Measurements from ENCODE around the gene SMC6. TPM values are rescaled to one million over a fixed set of nuclear protein-coding genes. Genes with fewer than 3 reads are reported as not detected.

Gene SMC6
- total RNA-seq, 5 donors from 2014 or later (not counting 1 experiment from before 2014, with no cell fraction given) = 14.1 to 22.8 (median 18.1) TPM

DNA sequence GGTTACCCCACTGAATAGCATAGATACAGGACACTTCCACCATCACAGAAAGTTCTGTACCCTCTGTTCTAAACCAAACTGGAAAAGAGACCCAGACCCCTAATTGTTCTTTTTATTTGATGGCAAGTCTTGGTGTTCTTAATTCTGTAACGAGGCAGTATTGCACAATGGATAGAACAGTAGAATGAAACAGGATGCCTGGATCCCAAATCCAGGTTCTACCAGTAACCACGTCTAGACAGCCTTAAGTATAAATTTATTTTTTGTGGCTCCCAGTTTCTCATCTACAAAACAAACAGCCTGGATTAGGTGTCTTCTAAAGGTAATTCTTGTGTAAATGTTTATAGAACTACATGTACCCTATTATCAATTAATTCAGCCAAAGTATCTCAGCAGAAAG is 23.7 kb downstream of the SMC6 start:
- Mint-ChIP-seq H3K27ac (no peak overlapping the region), H3K27me3 (no peaks in the 10 kb centered on the region), H3K36me3 (peaks cover 32% of the 10 kb centered on the region), H3K4me3 (no peak overlapping the region), H3K9me3 (no peaks in the 10 kb centered on the region), H3K4me1 (no peaks in the 10 kb centered on the region)
- POLR2A ChIA-PET = no interaction called here
- no peak overlapping the region for H3K4me3 ChIP-seq (ENCODE audit: control insufficient read depth in 1 of 2, extremely low read depth in 1 of 2, low read length in 1 of 2)
- no peaks in the 10 kb centered on the region for H3K4me1 ChIP-seq (ENCODE audit: control insufficient read depth in 1 of 2, extremely low read depth in 1 of 2, insufficient read depth in 2 of 2, low read length in 2 of 2)
- peaks cover 4 to 18% of the 10 kb centered on the region in 2 donors for H3K36me3 ChIP-seq (ENCODE audit: control insufficient read depth in 2 of 2, extremely low read depth in 1 of 2, insufficient read depth in 1 of 2, low read length in 1 of 2)
- ATAC-seq (replicated peaks in 1 of 4) = no peak
- DNase-seq = no peak
- H3K27me3 ChIP-seq (replicated peaks in 1 of 2; ENCODE audit: control insufficient read depth in 2 of 2, extremely low read depth in 1 of 2, insufficient read depth in 2 of 2, low read length in 1 of 2) = no peaks in the 10 kb centered on the region
- no peak overlapping the region for H3K27ac ChIP-seq (ENCODE audit: low read length)
- CTCF ChIA-PET = interaction anchor here in 1 of 2 donors (0.9 kb wide), 1 partner anchor 58 kb away, joined by 5 read pairs; no protein-coding TSS in a partner anchor
- 100% methylated on average over 1 of the region's 2 CpGs for WGBS (ENCODE audit: insufficient coverage)
- H3K9me3 ChIP-seq = no peaks in the 10 kb centered on the region

DNA sequence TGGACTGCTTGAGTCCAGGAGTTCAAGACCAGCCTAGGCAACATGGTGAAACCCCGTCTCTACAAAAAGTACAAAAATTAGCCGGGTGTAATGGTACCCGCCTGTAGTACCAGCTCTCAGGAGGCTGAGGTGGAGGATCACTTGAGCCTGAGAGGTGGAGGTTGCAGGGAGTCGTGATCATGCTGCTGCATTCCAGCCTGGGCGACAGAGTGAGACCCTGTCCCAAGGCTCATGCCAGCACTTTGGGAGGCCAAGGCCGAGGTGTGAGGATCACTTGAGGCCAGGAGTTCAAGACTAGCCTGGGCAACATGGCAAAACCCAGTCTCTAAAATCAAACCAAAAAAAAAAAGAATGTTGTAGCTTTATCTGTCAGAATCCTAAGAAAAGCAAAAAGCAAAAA is 25.4 kb downstream of the SMC6 start:
- Histone ChIP-seq H3K27me3 (replicated peaks in 1 of 2; ENCODE audit: control insufficient read depth in 2 of 2, extremely low read depth in 1 of 2, insufficient read depth in 2 of 2, low read length in 1 of 2) (no peaks in the 10 kb centered on the region), H3K9me3 (no peaks in the 10 kb centered on the region), H3K36me3 (ENCODE audit: control insufficient read depth in 2 of 2, extremely low read depth in 1 of 2, insufficient read depth in 1 of 2, low read length in 1 of 2) (peaks cover 9 to 15% of the 10 kb centered on the region in 2 donors), H3K27ac (ENCODE audit: low read length) (no peak overlapping the region), H3K4me3 (ENCODE audit: control insufficient read depth in 1 of 2, extremely low read depth in 1 of 2, low read length in 1 of 2) (no peak overlapping the region), H3K4me1 (ENCODE audit: control insufficient read depth in 1 of 2, extremely low read depth in 1 of 2, insufficient read depth in 2 of 2, low read length in 2 of 2) (no peaks in the 10 kb centered on the region)
- Mint-ChIP-seq H3K4me3 (no peak overlapping the region), H3K36me3 (peaks cover 28% of the 10 kb centered on the region), H3K4me1 (no peaks in the 10 kb centered on the region), H3K9me3 (no peaks in the 10 kb centered on the region), H3K27me3 (no peaks in the 10 kb centered on the region), H3K27ac (no peak overlapping the region)
- DNase-seq = no peak
- POLR2A ChIA-PET = no interaction called here
- ATAC-seq (replicated peaks in 1 of 4) = no peak
- WGBS (ENCODE audit: insufficient coverage) = 98% methylated on average over 5 of the region's 6 CpGs
- CTCF ChIA-PET = interaction anchor here in 1 of 2 donors (1.2 kb wide), 1 partner anchor 8 kb away, joined by 3 read pairs; no protein-coding TSS in a partner anchor

DNA sequence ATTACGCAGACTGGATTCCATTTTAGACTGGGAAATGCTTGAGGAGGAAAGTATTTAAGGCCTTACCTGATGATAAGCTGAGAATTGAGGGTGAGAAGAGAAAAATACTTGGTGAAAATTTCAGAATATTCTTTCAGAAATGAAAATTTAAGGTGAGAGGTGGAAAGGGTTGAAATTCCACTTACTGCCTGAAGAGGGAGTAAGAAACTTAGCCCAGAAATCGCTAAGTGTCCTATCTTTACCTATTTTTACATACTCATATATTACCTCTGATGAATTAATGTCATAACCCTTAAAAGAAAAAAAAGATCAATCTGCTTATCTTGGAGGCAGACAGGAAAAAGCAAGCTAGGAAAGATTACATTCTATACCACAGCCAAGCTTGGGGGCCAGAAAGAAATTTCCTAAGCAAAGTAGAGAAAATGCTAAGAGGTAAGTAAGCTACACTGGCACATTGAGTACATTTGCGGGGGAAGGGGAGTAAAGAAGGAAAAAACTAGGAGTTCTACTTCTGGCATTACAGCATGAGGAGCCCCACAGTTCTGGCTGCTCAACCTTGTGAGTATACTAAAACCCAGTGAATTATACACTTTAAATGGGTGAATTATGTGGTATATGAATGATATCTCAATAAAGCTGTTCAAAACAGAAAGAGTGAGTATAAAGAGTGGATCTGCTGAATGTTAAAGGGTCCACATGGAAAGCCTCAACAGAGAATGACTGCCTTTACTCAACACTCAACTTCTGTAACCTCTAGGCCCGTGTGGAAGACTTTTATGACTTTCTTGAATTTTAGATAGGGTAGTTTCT is 33.8 kb downstream of the SMC6 start:
- POLR2A ChIA-PET = interaction anchor here in 1 of 2 donors (0.6 kb wide), 2 partner anchors 34 to 43 kb away, joined by 4 read pairs; partner anchors contain the start of gene GEN1
- no peaks in the 10 kb centered on the region for H3K9me3 Mint-ChIP-seq
- Histone ChIP-seq H3K27ac (ENCODE audit: low read length) (no peak overlapping the region), H3K9me3 (no peaks in the 10 kb centered on the region), H3K4me1 (ENCODE audit: control insufficient read depth in 1 of 2, extremely low read depth in 1 of 2, insufficient read depth in 2 of 2, low read length in 2 of 2) (no peaks in the 10 kb centered on the region), H3K27me3 (replicated peaks in 1 of 2; ENCODE audit: control insufficient read depth in 2 of 2, extremely low read depth in 1 of 2, insufficient read depth in 2 of 2, low read length in 1 of 2) (no peaks in the 10 kb centered on the region), H3K4me3 (ENCODE audit: control insufficient read depth in 1 of 2, extremely low read depth in 1 of 2, low read length in 1 of 2) (no peak overlapping the region), H3K36me3 (ENCODE audit: control insufficient read depth in 2 of 2, extremely low read depth in 1 of 2, insufficient read depth in 1 of 2, low read length in 1 of 2) (peaks cover 0 to 55% of the 10 kb centered on the region in 2 donors)
- no peak overlapping the region for H3K4me3 Mint-ChIP-seq
- no peaks in the 10 kb centered on the region for H3K27me3 Mint-ChIP-seq
- ATAC-seq (replicated peaks in 1 of 4) (peak in 1 of 4 experiments; percentile 41), DNase-seq (peak in 1 of 35 experiments; percentile 35)
- CTCF ChIA-PET = interaction anchor here (0.6 to 1.8 kb wide), 15 partner anchors 9 to 800 kb away, joined by 3 to 9 read pairs (median 3); no protein-coding TSS in a partner anchor
- H3K36me3 Mint-ChIP-seq = peaks cover 27% of the 10 kb centered on the region
- no CpG with 5 or more reads among the region's 4 CpGs for WGBS (ENCODE audit: insufficient coverage)
- H3K4me1 Mint-ChIP-seq = peaks cover 0 to 3% (median 0%) of the 10 kb centered on the region in 3 donors
- H3K27ac Mint-ChIP-seq = no peak overlapping the region

DNA sequence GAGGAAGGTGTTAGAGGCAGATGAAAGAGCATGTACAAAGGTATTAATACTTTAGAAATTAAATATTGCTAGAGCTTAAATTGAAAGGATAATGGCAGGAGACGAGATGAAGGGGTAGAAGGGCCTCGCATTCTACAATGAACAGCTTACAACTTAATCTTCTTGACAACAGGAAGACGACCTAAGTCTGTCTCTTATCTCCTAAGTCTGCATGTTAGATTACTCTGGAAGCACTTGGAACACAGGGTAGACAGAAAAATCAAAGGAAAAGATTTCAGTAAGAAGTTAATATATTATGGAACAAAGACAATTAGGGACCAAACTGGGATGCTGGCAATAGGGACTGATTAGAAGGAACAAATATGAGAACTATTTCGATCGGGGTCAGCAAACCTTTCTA is 34.9 kb downstream of the SMC6 start:
- DNase-seq (no peak), ATAC-seq (replicated peaks in 1 of 4) (no peak)
- peaks cover 0 to 3% (median 0%) of the 10 kb centered on the region in 3 donors for H3K4me1 Mint-ChIP-seq
- WGBS (ENCODE audit: insufficient coverage) = no CpG with 5 or more reads among the region's 5 CpGs
- ChIA-PET POLR2A (no interaction called here), CTCF (interaction anchor here (1.1 to 1.8 kb wide), 5 partner anchors 15 to 659 kb away, joined by 3 to 5 read pairs (median 4); no protein-coding TSS in a partner anchor)
- peaks cover 0 to 59% of the 10 kb centered on the region in 2 donors for H3K36me3 ChIP-seq (ENCODE audit: control insufficient read depth in 2 of 2, extremely low read depth in 1 of 2, insufficient read depth in 1 of 2, low read length in 1 of 2)
- H3K4me3 Mint-ChIP-seq = no peak overlapping the region
- peaks cover 36% of the 10 kb centered on the region for H3K36me3 Mint-ChIP-seq
- no peaks in the 10 kb centered on the region for H3K27me3 ChIP-seq (replicated peaks in 1 of 2; ENCODE audit: control insufficient read depth in 2 of 2, extremely low read depth in 1 of 2, insufficient read depth in 2 of 2, low read length in 1 of 2)
- H3K9me3 ChIP-seq = no peaks in the 10 kb centered on the region
- H3K27me3 Mint-ChIP-seq = no peaks in the 10 kb centered on the region
- no peaks in the 10 kb centered on the region for H3K4me1 ChIP-seq (ENCODE audit: control insufficient read depth in 1 of 2, extremely low read depth in 1 of 2, insufficient read depth in 2 of 2, low read length in 2 of 2)
- H3K9me3 Mint-ChIP-seq = no peaks in the 10 kb centered on the region
- no peak overlapping the region for H3K4me3 ChIP-seq (ENCODE audit: control insufficient read depth in 1 of 2, extremely low read depth in 1 of 2, low read length in 1 of 2)
- no peak overlapping the region for H3K27ac ChIP-seq (ENCODE audit: low read length)
- H3K27ac Mint-ChIP-seq = no peak overlapping the region

DNA sequence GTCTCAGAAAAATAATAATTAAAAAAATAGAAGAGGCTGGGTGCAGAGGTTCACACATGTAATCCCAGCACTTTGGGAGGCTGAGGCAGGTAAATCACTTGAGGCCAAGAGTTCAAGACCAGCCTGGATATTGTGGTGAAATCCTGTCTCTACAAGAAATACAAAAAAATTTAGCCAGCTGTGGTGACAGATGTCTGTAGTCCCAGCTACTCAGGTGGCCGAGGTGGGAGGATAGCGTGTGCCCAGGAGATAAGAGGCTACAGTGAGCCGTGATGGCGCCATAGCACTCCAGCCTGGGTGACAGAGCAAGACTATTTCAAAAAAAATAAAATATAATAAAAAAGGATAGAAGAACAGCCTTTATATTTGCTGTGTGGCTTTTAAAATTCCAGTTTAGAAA is 35.9 kb downstream of the SMC6 start:
- Mint-ChIP-seq H3K27ac (no peak overlapping the region), H3K27me3 (no peaks in the 10 kb centered on the region), H3K36me3 (peaks cover 46% of the 10 kb centered on the region), H3K4me3 (no peak overlapping the region), H3K4me1 (peaks cover 0 to 3% (median 0%) of the 10 kb centered on the region in 3 donors), H3K9me3 (no peaks in the 10 kb centered on the region)
- no peak overlapping the region for H3K4me3 ChIP-seq (ENCODE audit: control insufficient read depth in 1 of 2, extremely low read depth in 1 of 2, low read length in 1 of 2)
- H3K4me1 ChIP-seq (ENCODE audit: control insufficient read depth in 1 of 2, extremely low read depth in 1 of 2, insufficient read depth in 2 of 2, low read length in 2 of 2) = no peaks in the 10 kb centered on the region
- ATAC-seq (replicated peaks in 1 of 4) (no peak), DNase-seq (no peak)
- peaks cover 0 to 60% of the 10 kb centered on the region in 2 donors for H3K36me3 ChIP-seq (ENCODE audit: control insufficient read depth in 2 of 2, extremely low read depth in 1 of 2, insufficient read depth in 1 of 2, low read length in 1 of 2)
- CTCF ChIA-PET = no interaction called here
- no peaks in the 10 kb centered on the region for H3K9me3 ChIP-seq
- POLR2A ChIA-PET = no interaction called here
- no CpG with 5 or more reads among the region's 4 CpGs for WGBS (ENCODE audit: insufficient coverage)
- no peaks in the 10 kb centered on the region for H3K27me3 ChIP-seq (replicated peaks in 1 of 2; ENCODE audit: control insufficient read depth in 2 of 2, extremely low read depth in 1 of 2, insufficient read depth in 2 of 2, low read length in 1 of 2)
- no peak overlapping the region for H3K27ac ChIP-seq (ENCODE audit: low read length)

DNA sequence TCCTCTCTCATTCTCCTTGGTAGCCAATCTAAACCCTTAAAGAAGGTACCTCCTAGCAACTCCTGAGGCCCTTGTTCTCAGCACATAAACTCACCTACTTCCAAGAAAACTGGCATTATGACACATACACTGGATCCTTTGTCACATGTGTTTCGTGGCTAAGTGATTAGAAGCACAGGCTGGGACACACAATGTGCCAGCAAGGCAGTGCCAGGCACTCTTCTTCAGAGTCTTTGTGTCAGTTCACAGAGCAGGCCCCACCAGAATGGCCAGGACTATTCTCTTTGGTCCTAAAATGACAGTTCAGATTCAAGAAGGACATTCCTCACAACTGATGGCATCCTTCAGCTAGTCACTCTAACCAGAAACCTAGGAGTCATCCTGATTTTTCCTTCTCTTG is 40.3 kb downstream of the SMC6 start:
- no peak overlapping the region for H3K4me3 ChIP-seq (ENCODE audit: control insufficient read depth in 1 of 2, extremely low read depth in 1 of 2, low read length in 1 of 2)
- H3K27me3 ChIP-seq (replicated peaks in 1 of 2; ENCODE audit: control insufficient read depth in 2 of 2, extremely low read depth in 1 of 2, insufficient read depth in 2 of 2, low read length in 1 of 2) = no peaks in the 10 kb centered on the region
- DNase-seq = no peak
- Mint-ChIP-seq H3K27me3 (no peaks in the 10 kb centered on the region), H3K9me3 (no peaks in the 10 kb centered on the region), H3K4me3 (no peak overlapping the region), H3K4me1 (no peaks in the 10 kb centered on the region), H3K27ac (no peak overlapping the region), H3K36me3 (peaks cover 37% of the 10 kb centered on the region)
- H3K9me3 ChIP-seq = no peaks in the 10 kb centered on the region
- peaks cover 0 to 54% of the 10 kb centered on the region in 2 donors for H3K36me3 ChIP-seq (ENCODE audit: control insufficient read depth in 2 of 2, extremely low read depth in 1 of 2, insufficient read depth in 1 of 2, low read length in 1 of 2)
- no peak for ATAC-seq (replicated peaks in 1 of 4)
- POLR2A ChIA-PET = no interaction called here
- no peak overlapping the region for H3K27ac ChIP-seq (ENCODE audit: low read length)
- H3K4me1 ChIP-seq (ENCODE audit: control insufficient read depth in 1 of 2, extremely low read depth in 1 of 2, insufficient read depth in 2 of 2, low read length in 2 of 2) = no peaks in the 10 kb centered on the region
- WGBS (ENCODE audit: insufficient coverage) = 100% methylated on average over 1 of the region's 1 CpG
- CTCF ChIA-PET = no interaction called here
